ENCODE results near the gene FNDC5.

FNDC5 gene

DNA sequence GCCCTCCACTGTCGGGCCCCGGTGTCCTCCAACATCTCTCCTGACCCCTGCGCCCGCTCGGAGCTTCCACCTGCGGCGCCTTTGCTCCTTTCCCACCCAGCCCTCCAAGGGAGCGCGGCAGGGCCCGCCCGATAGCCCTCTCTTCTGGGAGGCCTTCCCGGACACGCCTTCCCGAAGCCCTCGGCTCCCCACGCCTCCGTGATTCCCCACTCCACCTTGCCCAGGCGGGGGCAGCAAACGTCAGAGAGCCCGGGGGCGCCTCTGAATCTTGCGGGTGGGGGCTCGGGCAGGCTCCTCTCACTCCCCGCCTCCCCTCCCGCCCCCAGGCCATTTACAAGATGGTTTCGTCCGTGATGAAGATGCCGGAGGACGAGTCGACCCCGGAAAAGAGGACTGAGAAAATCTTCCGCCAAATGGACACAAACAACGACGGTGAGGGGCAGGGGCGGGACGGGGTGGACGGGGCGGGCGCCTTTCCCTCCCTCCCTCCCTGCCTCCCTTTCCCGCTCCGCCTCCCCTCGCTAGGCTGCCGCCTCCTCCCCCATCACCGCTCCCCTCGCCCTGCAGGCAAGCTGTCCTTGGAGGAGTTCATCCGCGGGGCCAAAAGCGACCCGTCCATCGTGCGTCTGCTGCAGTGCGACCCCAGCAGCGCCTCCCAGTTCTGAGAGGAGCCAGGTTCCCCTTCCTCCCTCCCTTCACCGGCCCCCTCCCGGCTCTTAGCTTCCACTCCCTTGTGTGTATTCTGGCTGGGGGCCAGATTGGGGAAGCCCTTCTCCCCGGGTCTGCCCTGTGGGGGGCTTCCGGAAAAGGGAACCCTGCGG lies 22.7 kb upstream of the FNDC5 start:
- H3K9me3 Mint-ChIP-seq: no peaks in the 10 kb centered on the region
- no peak for DNase-seq (ENCODE audit: low spot score)
- H3K36me3 Mint-ChIP-seq (ENCODE audit: low read depth): no peaks in the 10 kb centered on the region
- H3K27me3 Mint-ChIP-seq (ENCODE audit: low read depth): peaks cover 64% of the 10 kb centered on the region
- H3K27ac Mint-ChIP-seq: no peak overlapping the region
- peaks cover 3% of the 10 kb centered on the region for H3K4me1 Mint-ChIP-seq (ENCODE audit: low read depth)
- H3K4me3 Mint-ChIP-seq: peak overlapping the region; percentile 34

DNA sequence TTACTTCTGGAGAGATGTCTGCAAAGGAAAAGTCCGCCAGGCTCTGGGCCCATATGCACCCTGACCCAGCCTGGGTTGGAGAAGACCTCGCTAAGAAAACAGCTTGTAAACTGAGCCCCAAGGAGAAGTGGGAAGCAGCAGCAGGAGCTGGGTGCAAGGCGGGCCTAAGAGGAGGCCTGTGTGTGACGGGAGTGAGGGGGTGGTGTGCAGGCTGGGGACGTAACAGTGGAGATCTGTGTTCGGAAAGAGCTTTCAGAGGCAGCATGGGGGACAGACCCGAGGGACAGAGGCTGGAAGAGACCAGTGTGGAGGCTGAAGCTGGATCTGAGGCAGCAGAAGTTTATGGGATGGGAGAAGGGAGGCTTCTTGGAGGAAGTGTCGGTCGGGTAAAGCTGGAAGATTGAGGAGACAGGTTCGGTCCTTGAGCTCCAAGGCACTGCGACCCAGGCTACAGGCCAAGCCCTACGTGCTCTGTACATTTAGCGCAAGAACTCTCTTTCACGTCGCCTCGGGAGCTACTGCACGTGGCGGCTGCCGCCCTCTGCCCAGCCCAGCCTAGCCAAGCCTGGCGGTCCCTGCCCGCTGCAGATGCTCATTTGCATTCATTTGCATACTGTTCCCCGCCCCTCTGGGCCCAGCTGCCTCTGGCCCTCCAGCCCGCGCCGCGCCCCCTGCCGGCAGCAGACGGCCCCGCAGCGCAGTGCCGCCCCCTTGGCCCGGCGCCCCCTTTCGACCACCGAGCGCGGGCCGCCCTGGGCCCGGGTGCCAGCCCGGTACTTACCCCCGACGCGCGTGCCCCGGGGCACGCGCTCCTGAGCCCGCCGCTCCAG lies 21.9 kb upstream of the FNDC5 start:
- Mint-ChIP-seq H3K9me3 (no peaks in the 10 kb centered on the region), H3K4me3 (peak overlapping the region; percentile 35), H3K27ac (no peak overlapping the region), H3K36me3 (ENCODE audit: low read depth) (no peaks in the 10 kb centered on the region), H3K4me1 (ENCODE audit: low read depth) (peaks cover 3% of the 10 kb centered on the region), H3K27me3 (ENCODE audit: low read depth) (peaks cover 61% of the 10 kb centered on the region)
- DNase-seq (ENCODE audit: low spot score): peak; percentile 32

- peak overlapping the region; percentile 35 for H3K4me3 Mint-ChIP-seq
- no peak for DNase-seq (ENCODE audit: low spot score)
- no peaks in the 10 kb centered on the region for H3K36me3 Mint-ChIP-seq (ENCODE audit: low read depth)
- peaks cover 3% of the 10 kb centered on the region for H3K4me1 Mint-ChIP-seq (ENCODE audit: low read depth)
- H3K27ac Mint-ChIP-seq: no peak overlapping the region
- H3K27me3 Mint-ChIP-seq (ENCODE audit: low read depth): peaks cover 63% of the 10 kb centered on the region
- no peaks in the 10 kb centered on the region for H3K9me3 Mint-ChIP-seq
Observed at GRCh38 chr1:32891630-32892029, 20.9 kb upstream of the FNDC5 start.

GRCh38 chr1:32891241-32891570 lies 20.5 kb upstream of the FNDC5 start:
- Mint-ChIP-seq H3K27ac (no peak overlapping the region), H3K4me1 (ENCODE audit: low read depth) (peaks cover 3% of the 10 kb centered on the region), H3K27me3 (ENCODE audit: low read depth) (peaks cover 60% of the 10 kb centered on the region), H3K4me3 (no peak overlapping the region), H3K36me3 (ENCODE audit: low read depth) (no peaks in the 10 kb centered on the region), H3K9me3 (no peaks in the 10 kb centered on the region)
- no peak for DNase-seq (ENCODE audit: low spot score)

- Mint-ChIP-seq H3K9me3 (no peaks in the 10 kb centered on the region), H3K4me3 (no peak overlapping the region), H3K4me1 (ENCODE audit: low read depth) (peaks cover 3% of the 10 kb centered on the region), H3K27ac (no peak overlapping the region), H3K36me3 (ENCODE audit: low read depth) (no peaks in the 10 kb centered on the region), H3K27me3 (ENCODE audit: low read depth) (peaks cover 59% of the 10 kb centered on the region)
- no peak for DNase-seq (ENCODE audit: low spot score)
Observed at GRCh38 chr1:32890516-32891240, 20.0 kb upstream of the FNDC5 start.

DNA sequence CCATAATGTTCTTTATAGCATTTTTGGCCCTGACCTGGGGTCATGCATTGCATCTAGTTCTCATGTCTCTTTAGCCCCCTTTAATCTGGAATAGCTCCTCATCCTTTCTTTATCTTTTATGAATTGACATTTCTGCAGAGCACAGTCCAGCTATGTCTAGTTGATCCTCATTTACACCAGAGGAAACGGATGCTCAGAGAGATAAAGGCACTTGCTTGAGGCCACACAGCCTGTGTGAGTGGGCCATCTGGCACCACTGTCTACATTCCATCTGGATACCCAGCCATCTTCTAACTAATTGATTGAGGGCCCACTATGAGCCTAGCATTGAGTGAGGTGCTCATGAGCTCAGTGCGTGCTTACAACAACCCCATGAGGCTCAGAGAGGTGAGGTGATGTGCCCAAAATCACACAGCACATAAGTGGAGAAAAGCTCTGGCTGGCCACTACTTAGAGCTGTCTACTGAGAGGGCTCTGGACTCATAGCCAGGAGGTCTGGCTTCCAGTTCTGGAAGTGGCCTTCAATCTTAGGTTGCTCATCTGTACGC lies 19.1 kb upstream of the FNDC5 start:
- Mint-ChIP-seq H3K27ac (no peak overlapping the region), H3K36me3 (ENCODE audit: low read depth) (no peaks in the 10 kb centered on the region), H3K27me3 (ENCODE audit: low read depth) (peaks cover 68% of the 10 kb centered on the region), H3K4me3 (no peak overlapping the region), H3K9me3 (no peaks in the 10 kb centered on the region), H3K4me1 (ENCODE audit: low read depth) (peaks cover 5% of the 10 kb centered on the region)
- DNase-seq (ENCODE audit: low spot score): no peak

GRCh38 chr1:32888677-32889420 lies 18.1 kb upstream of the FNDC5 start:
- Mint-ChIP-seq H3K9me3 (no peaks in the 10 kb centered on the region), H3K27ac (no peak overlapping the region), H3K4me3 (no peak overlapping the region), H3K4me1 (ENCODE audit: low read depth) (peaks cover 5% of the 10 kb centered on the region), H3K27me3 (ENCODE audit: low read depth) (peaks cover 72% of the 10 kb centered on the region), H3K36me3 (ENCODE audit: low read depth) (no peaks in the 10 kb centered on the region)
- DNase-seq (ENCODE audit: low spot score): no peak

- no peaks in the 10 kb centered on the region for H3K36me3 Mint-ChIP-seq (ENCODE audit: low read depth)
Observed at GRCh38 chr1:32888134-32888533, 17.4 kb upstream of the FNDC5 start.

DNA sequence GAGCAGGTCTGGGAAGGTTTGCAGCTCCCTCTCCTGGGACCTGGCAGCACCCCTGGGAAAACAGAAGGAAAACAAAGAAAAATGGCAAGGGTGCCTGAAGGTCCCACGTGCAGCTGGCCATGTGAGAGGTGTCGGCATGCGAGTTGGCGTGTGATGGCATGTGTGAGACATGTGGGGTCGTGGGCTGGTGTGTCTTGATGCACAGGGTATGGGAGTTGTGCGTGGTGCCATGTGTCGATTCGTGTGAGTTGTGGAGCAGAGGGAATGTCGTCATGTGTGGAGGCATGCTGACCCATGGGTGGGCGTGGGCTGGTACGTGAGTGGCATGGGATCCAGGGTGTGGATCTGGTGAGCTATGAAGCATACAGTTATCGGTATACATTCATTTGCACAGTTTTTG lies 16.9 kb upstream of the FNDC5 start:
- peaks cover 73% of the 10 kb centered on the region for H3K27me3 Mint-ChIP-seq (ENCODE audit: low read depth)
- H3K4me1 Mint-ChIP-seq (ENCODE audit: low read depth): peaks cover 5% of the 10 kb centered on the region
- no peaks in the 10 kb centered on the region for H3K9me3 Mint-ChIP-seq

More at GRCh38 chr1:32888134-32888533, 17.4 kb upstream of the FNDC5 start:
- Mint-ChIP-seq H3K27ac (no peak overlapping the region), H3K4me1 (ENCODE audit: low read depth) (peaks cover 5% of the 10 kb centered on the region), H3K27me3 (ENCODE audit: low read depth) (peaks cover 74% of the 10 kb centered on the region), H3K4me3 (no peak overlapping the region), H3K9me3 (no peaks in the 10 kb centered on the region)
- no peak for DNase-seq (ENCODE audit: low spot score)

GRCh38 chr1:32886828-32887414 lies 16.2 kb upstream of the FNDC5 start:
- H3K27me3 Mint-ChIP-seq (ENCODE audit: low read depth): peaks cover 66% of the 10 kb centered on the region

More for the DNA sequence above, 16.9 kb upstream of the FNDC5 start:
- Mint-ChIP-seq H3K4me3 (no peak overlapping the region), H3K27ac (no peak overlapping the region), H3K36me3 (ENCODE audit: low read depth) (no peaks in the 10 kb centered on the region)
- no peak for DNase-seq (ENCODE audit: low spot score)

GRCh38 chr1:32886004-32886827 lies 15.5 kb upstream of the FNDC5 start, which contains the start of gene HPCA:
Gene HPCA, plus strand, starts transcription at chr1:32886491. Its CDS starts 2,408 bp downstream, at chr1:32888899.
- peaks cover 2% of the 10 kb centered on the region for H3K4me1 Mint-ChIP-seq (ENCODE audit: low read depth)
- no peaks in the 10 kb centered on the region for H3K9me3 Mint-ChIP-seq
- no peak within 1 kb of the TSS for H3K4me3 Mint-ChIP-seq
- H3K27ac Mint-ChIP-seq: no peak within 1 kb of the TSS
- no peaks in the 10 kb centered on the region for H3K36me3 Mint-ChIP-seq (ENCODE audit: low read depth)
- DNase-seq (ENCODE audit: low spot score): peak; percentile 44
- H3K27me3 Mint-ChIP-seq (ENCODE audit: low read depth): peaks cover 59% of the 10 kb centered on the region

More at GRCh38 chr1:32886828-32887414, 16.2 kb upstream of the FNDC5 start:
- Mint-ChIP-seq H3K4me1 (ENCODE audit: low read depth) (peaks cover 2% of the 10 kb centered on the region), H3K9me3 (no peaks in the 10 kb centered on the region), H3K4me3 (no peak overlapping the region), H3K27ac (no peak overlapping the region), H3K36me3 (ENCODE audit: low read depth) (no peaks in the 10 kb centered on the region)
- no peak for DNase-seq (ENCODE audit: low spot score)

DNA sequence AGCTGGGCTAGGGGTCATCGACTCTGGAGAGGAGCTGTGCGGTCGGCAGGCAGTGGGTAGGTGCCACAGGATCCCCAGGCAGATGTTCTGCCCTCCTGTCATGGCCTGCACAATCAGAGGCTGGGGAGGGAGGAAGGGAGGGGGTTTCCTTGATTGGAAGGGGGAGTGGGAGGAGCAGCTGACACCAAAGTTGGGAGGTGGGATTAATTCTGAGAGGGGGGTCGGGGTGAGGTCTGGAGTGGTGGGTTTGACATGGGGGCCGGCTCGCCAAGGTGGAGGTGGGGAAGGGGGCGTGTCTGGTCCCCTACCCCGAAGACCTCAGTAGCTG lies 14.9 kb upstream of the FNDC5 start:
- no peak overlapping the region for H3K4me3 Mint-ChIP-seq

More for the DNA sequence above, 14.9 kb upstream of the FNDC5 start:
- H3K27ac Mint-ChIP-seq: no peak overlapping the region
- H3K27me3 Mint-ChIP-seq (ENCODE audit: low read depth): peaks cover 57% of the 10 kb centered on the region
- peaks cover 2% of the 10 kb centered on the region for H3K4me1 Mint-ChIP-seq (ENCODE audit: low read depth)
- no peak for DNase-seq (ENCODE audit: low spot score)
- no peaks in the 10 kb centered on the region for H3K9me3 Mint-ChIP-seq
- H3K36me3 Mint-ChIP-seq (ENCODE audit: low read depth): no peaks in the 10 kb centered on the region

Measured in T-helper 2 cell treated with Interferon-gamma antibody and Interleukin-4, amounts not matched to agents 5 μg/mL and 100 μg/mL, for 36 hours (primary cell).